SU-DHL-6 (cell line): ENCODE data around the gene PAPSS1.
"Not testable (repeated sequence)": the region's sequence is repeated elsewhere in the genome, so short reads cannot be mapped to it uniquely, and the experiment has no call there.

Source experiments
- H2AFZ ChIP-seq: fragments of 200-600 bp; sonication (generic); 2 replicates; pipeline ENCODE4 v1.6.1; 2014; ENCODE audit warnings: low read depth, mild to moderate bottlenecking, moderate library complexity, mixed read lengths, antibody characterized with exemption, low read length; ENCODE audit not compliant: severe bottlenecking
- H3F3A ChIP-seq: fragments of 200-600 bp; shearing (Covaris generic); 2 replicates; pipeline ENCODE4 v1.6.0; 2016; ENCODE audit warnings: antibody characterized with exemption, mild to moderate bottlenecking; ENCODE audit not compliant: insufficient read depth
- H3K27ac ChIP-seq: fragments of 200-600 bp; sonication (generic); 2 replicates; pipeline ENCODE4 v1.5.1; 2016; ENCODE audit warnings: low read depth, mild to moderate bottlenecking, low read length, moderate library complexity, mixed read lengths
- H3K27me3 ChIP-seq: fragments of 200-600 bp; sonication (generic), shearing (Covaris generic); 2 replicates; pipeline ENCODE4 v1.6.0; 2014; ENCODE audit warnings: mild to moderate bottlenecking, low read length
- H3K36me3 ChIP-seq: fragments of 200-600 bp; sonication (generic); 2 replicates; pipeline ENCODE4 v1.6.1; 2014; ENCODE audit warnings: mild to moderate bottlenecking, low read length, mixed read lengths
- H3K4me2 ChIP-seq: fragments of 300-600, 200-600 bp; shearing (Covaris generic), sonication (generic); 2 replicates; pipeline ENCODE4 v1.6.0; 2014; ENCODE audit warnings: low read length, low read depth, mild to moderate bottlenecking; ENCODE audit not compliant: poor library complexity, severe bottlenecking
- H3K4me3 ChIP-seq: fragments of 200-600 bp; sonication (generic); 2 replicates; pipeline ENCODE4 v1.5.1; 2014; ENCODE audit warnings: antibody characterized with exemption, low read length, mild to moderate bottlenecking, mixed read lengths; ENCODE audit not compliant: insufficient read depth, poor library complexity, severe bottlenecking
- H3K79me2 ChIP-seq: fragments of 200-600 bp; sonication (generic); 2 replicates; pipeline ENCODE4 v1.6.1; 2014; ENCODE audit warnings: mild to moderate bottlenecking, low read length, moderate library complexity; ENCODE audit not compliant: insufficient read depth
- H3K9ac ChIP-seq: fragments of 200-600 bp; sonication (generic); 2 replicates; pipeline ENCODE4 v1.7.0; 2014; ENCODE audit warnings: mild to moderate bottlenecking, low read length
- H3K9me2 ChIP-seq: fragments of 200-600 bp; sonication (generic); replicated peaks from 2 replicates; pipeline ENCODE4 v1.6.1; 2014; ENCODE audit warnings: low read length; ENCODE audit not compliant: insufficient read depth
- H3K9me3 ChIP-seq: fragments of 200-600 bp; sonication (generic); 2 replicates; pipeline ENCODE4 v1.6.1; 2014; ENCODE audit warnings: low read length, mixed read lengths; ENCODE audit not compliant: insufficient read depth
- H4K20me1 ChIP-seq: fragments of 200-600 bp; sonication (generic); 2 replicates; pipeline ENCODE4 v1.6.1; 2014; ENCODE audit warnings: low read depth, mild to moderate bottlenecking, antibody characterized with exemption, low read length, moderate library complexity, mixed read lengths
- EZH2phosphoT487 ChIP-seq: fragments of 200-600 bp; sonication (generic), shearing (Covaris generic); conservative IDR thresholded peaks from 2 replicates; pipeline ENCODE4 v1.6.1; 2018; ENCODE audit warnings: mild to moderate bottlenecking, antibody characterized with exemption, low read length, moderate library complexity, mixed read lengths
- TF ChIP-seq, protein P1 (sequence below): fragments of 200-600 bp; sonication (generic); IDR thresholded peaks from one replicate; pipeline ENCODE4 v1.5.1; 2017; ENCODE audit warnings: antibody characterized with exemption, mild to moderate bottlenecking, low read length, moderate library complexity; ENCODE audit not compliant: insufficient read depth, poor library complexity, severe bottlenecking

The PAPSS1 gene

DNA sequence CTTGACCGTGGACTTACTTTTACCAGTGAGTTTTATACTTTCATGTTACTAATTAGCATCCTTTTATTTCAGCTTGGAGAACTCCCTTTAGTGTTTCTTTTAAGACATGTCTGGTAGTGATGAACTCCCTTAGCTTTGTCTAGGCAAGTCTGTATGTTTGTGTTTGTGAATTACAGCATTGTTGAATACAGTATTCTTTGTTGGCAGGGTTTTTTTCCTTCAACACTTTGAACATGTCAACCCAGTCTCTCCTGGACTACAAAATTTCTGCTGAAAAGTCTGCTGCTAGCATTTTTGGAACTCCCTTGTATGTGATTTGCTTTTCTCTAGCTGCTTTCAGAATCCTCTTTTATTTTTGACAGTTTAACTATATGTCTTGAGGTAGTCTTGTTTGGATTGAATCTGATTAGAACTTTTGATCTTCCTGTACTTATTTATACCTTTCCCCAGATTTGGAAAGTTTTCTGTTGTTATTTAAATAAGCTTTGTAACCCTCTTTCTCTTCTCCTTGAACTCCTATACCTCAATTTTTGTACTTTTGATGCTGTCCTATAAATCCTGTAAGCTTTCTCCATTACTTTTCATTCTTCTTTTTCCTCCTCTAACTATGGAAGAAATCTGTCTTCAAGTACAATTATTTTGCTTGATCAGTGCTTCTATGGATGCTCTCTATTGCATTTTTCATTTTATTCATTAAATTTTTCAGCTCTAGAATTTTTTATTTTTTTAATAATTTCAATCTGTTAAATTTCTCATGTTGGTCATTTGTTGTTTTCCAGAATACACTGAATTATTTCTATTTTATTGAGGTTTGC, 14.1 kb downstream of the PAPSS1 start:
- TF ChIP-seq, protein P1, sequence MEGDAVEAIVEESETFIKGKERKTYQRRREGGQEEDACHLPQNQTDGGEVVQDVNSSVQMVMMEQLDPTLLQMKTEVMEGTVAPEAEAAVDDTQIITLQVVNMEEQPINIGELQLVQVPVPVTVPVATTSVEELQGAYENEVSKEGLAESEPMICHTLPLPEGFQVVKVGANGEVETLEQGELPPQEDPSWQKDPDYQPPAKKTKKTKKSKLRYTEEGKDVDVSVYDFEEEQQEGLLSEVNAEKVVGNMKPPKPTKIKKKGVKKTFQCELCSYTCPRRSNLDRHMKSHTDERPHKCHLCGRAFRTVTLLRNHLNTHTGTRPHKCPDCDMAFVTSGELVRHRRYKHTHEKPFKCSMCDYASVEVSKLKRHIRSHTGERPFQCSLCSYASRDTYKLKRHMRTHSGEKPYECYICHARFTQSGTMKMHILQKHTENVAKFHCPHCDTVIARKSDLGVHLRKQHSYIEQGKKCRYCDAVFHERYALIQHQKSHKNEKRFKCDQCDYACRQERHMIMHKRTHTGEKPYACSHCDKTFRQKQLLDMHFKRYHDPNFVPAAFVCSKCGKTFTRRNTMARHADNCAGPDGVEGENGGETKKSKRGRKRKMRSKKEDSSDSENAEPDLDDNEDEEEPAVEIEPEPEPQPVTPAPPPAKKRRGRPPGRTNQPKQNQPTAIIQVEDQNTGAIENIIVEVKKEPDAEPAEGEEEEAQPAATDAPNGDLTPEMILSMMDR: no peak
- TF ChIP-seq EZH2phosphoT487: no peak
- H3K9ac ChIP-seq: no peak overlapping the region
- H3F3A ChIP-seq: no peaks in the 10 kb centered on the region
- no peaks in the 10 kb centered on the region for H3K9me3 ChIP-seq
- H4K20me1 ChIP-seq: no peaks in the 10 kb centered on the region
- H3K79me2 ChIP-seq: no peaks in the 10 kb centered on the region
- no peak overlapping the region for H3K4me3 ChIP-seq
- H3K36me3 ChIP-seq: no peaks in the 10 kb centered on the region
- H3K27ac ChIP-seq: no peak overlapping the region
- H2AFZ ChIP-seq: no peak overlapping the region
- no peak overlapping the region for H3K4me2 ChIP-seq
- no peaks in the 10 kb centered on the region for H3K27me3 ChIP-seq
- no peaks in the 10 kb centered on the region for H3K9me2 ChIP-seq

DNA sequence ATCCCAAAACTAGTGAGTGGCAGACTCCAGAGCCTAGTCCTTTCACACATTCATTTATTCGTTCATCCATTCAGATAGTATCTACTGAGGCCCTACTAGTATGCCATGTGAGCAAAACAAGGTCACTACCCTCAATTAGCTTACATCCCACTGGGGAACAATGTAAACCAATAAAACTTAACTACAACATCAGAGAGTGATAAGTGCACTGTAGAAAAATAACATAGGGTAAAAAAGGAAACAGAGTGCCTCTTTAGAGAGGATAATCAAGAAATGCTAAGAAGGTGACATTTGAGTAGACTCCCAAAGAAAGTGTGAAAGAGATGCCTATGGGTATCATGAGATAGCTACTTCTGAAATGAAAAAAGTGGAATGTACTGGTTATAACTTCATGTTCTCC, 18.5 kb downstream of the PAPSS1 start:
- H3K27me3 ChIP-seq: no peaks in the 10 kb centered on the region
- no peak overlapping the region for H3K4me3 ChIP-seq
- H3K27ac ChIP-seq: no peak overlapping the region
- H2AFZ ChIP-seq: no peak overlapping the region
- no peak for TF ChIP-seq EZH2phosphoT487
- TF ChIP-seq, protein P1: no peak
- no peaks in the 10 kb centered on the region for H3K79me2 ChIP-seq
- no peaks in the 10 kb centered on the region for H4K20me1 ChIP-seq
- H3K4me2 ChIP-seq: no peak overlapping the region
- H3F3A ChIP-seq: no peaks in the 10 kb centered on the region
- no peaks in the 10 kb centered on the region for H3K9me2 ChIP-seq
- H3K9ac ChIP-seq: no peak overlapping the region
- H3K9me3 ChIP-seq: no peaks in the 10 kb centered on the region
- H3K36me3 ChIP-seq: no peaks in the 10 kb centered on the region

DNA sequence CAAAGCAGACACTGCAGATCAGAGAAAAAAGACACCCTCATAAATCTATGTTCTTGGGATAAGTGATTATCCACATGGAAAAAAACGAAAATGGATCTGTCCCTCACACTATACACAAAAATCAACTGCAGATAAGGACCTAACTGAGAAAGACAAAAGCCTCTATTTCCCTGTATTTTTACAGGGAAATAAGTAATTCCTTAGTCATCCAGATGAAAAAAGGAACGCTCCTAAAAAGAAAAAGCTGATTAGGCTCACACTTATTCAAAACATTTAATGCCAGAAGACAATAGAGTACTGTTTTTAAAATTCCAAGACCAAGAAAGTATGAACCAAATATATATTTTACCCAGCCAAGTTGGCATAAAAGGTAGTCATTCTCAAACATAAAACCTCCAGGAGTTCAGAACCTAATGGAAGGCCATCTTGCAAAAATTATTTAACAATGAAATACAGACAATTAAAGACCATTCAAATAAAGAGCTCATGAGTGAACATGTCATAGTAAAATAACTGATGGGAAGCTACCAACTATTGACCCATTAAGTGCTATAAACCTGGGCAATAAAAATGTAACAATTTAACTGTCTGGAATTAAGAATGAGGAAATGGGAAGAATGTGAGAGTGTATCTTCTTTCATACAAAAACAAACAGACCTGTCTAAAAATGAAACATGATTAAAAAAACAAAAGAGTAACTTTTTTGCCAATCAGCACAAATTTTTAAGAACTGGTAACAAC, 20.4 kb downstream of the PAPSS1 start:
- no peak overlapping the region for H2AFZ ChIP-seq
- TF ChIP-seq, protein P1: no peak
- no peak for TF ChIP-seq EZH2phosphoT487
- H3F3A ChIP-seq: no peaks in the 10 kb centered on the region
- no peaks in the 10 kb centered on the region for H3K9me3 ChIP-seq
- H3K27ac ChIP-seq: no peak overlapping the region
- no peak overlapping the region for H3K4me2 ChIP-seq
- H4K20me1 ChIP-seq: no peaks in the 10 kb centered on the region
- no peaks in the 10 kb centered on the region for H3K9me2 ChIP-seq
- H3K4me3 ChIP-seq: no peak overlapping the region
- no peaks in the 10 kb centered on the region for H3K79me2 ChIP-seq
- H3K27me3 ChIP-seq: no peaks in the 10 kb centered on the region
- H3K36me3 ChIP-seq: no peaks in the 10 kb centered on the region
- no peak overlapping the region for H3K9ac ChIP-seq

DNA sequence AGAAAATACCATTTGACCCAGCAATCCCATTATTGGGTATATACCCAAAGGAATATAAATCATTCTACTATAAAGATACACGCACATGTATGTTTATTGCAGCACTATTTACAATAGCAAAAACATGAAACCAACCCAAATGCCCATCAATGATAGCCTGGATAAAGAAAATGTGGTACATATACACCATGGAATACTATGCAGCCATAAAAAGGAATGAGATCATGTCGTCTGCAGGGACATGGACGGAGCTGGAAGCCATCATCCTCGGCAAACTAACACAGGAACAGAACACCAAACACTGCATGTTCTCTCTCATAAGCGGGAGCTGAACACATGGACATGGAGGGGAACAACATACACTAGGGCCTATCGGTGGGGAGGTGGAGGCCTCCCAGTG, 23.8 kb downstream of the PAPSS1 start:
- H3K27me3 ChIP-seq, H3K79me2 ChIP-seq, H3K9me3 ChIP-seq, H3K9ac ChIP-seq, H3F3A ChIP-seq, H3K27ac ChIP-seq, H3K4me2 ChIP-seq, H3K9me2 ChIP-seq, H3K36me3 ChIP-seq, H3K4me3 ChIP-seq, H2AFZ ChIP-seq, H4K20me1 ChIP-seq: not testable (repeated sequence)
